HFF-Myc (cell line): ENCODE data around the gene DPPA3.
"Not testable (repeated sequence)": the region's sequence is repeated elsewhere in the genome, so short reads cannot be mapped to it uniquely, and the experiment has no call there.

Experiments used
- DNase-seq: peaks from one replicate; pipeline ENCODE4 v3.0.0-alpha.2; 2011; ENCODE audit warnings: low read depth; ENCODE audit errors: extremely low read depth
- H3K4me3 ChIP-seq: replicated peaks from 2 replicates; pipeline ENCODE4 v1.5.1; 2011; ENCODE audit warnings: low read depth, mild to moderate bottlenecking, control low read depth, low read length
- TF ChIP-seq, protein P1 (sequence below): IDR thresholded peaks from 2 replicates; pipeline ENCODE4 v1.5.1; 2012; ENCODE audit warnings: mild to moderate bottlenecking, low read depth, low read length, control low read depth; ENCODE audit errors: missing control alignments

The DPPA3 gene

DNA sequence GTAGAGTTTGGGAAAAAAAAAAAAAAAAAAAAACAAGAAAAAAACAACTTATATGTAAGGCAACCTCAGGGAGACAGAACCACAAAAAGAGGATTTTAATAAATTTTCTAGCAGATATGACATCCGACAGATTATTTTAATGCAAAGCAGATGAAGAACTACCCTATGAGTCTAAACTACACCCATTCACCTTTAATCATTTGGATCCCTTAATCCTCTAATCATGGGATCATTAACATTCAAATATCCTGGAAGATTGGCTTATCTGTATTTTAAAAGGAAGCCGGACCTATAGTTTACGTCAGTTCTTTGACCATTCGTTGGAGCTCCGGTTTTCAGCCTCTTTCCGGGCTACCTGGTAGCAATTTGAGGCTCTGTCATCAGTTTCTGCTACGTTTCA, at the start of gene DPPA3:
Gene DPPA3, plus strand, starts transcription at position 301 of the 400 bp plus-strand sequence. CDS start 138 bp downstream, outside the sequence.
- DNase-seq: no peak
- TF ChIP-seq, protein P1, sequence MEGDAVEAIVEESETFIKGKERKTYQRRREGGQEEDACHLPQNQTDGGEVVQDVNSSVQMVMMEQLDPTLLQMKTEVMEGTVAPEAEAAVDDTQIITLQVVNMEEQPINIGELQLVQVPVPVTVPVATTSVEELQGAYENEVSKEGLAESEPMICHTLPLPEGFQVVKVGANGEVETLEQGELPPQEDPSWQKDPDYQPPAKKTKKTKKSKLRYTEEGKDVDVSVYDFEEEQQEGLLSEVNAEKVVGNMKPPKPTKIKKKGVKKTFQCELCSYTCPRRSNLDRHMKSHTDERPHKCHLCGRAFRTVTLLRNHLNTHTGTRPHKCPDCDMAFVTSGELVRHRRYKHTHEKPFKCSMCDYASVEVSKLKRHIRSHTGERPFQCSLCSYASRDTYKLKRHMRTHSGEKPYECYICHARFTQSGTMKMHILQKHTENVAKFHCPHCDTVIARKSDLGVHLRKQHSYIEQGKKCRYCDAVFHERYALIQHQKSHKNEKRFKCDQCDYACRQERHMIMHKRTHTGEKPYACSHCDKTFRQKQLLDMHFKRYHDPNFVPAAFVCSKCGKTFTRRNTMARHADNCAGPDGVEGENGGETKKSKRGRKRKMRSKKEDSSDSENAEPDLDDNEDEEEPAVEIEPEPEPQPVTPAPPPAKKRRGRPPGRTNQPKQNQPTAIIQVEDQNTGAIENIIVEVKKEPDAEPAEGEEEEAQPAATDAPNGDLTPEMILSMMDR: no peak
- H3K4me3 ChIP-seq: no peak within 1 kb of the TSS

DNA sequence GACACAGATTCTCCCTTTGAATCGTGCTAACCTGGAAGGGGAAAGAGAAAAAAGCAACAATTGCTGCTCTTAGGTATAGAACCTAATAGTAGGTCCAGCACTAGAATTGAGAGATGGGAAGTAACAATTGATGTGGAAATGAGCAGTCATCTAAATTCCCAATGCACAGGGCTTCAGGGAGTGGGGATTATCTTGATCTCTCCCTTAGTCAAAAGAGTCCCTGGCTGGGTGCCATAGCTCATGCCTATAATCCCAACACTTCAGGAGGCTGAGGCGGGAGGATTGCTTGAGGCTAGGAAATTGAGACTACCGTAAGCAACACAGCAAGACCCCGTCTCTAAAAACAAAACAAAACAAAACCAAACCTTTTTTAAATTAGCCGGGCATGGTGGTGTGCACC, 49.5 kb upstream of the DPPA3 start:
- no peak for DNase-seq
- TF ChIP-seq, protein P1: no peak
- H3K4me3 ChIP-seq: no peak overlapping the region

DNA sequence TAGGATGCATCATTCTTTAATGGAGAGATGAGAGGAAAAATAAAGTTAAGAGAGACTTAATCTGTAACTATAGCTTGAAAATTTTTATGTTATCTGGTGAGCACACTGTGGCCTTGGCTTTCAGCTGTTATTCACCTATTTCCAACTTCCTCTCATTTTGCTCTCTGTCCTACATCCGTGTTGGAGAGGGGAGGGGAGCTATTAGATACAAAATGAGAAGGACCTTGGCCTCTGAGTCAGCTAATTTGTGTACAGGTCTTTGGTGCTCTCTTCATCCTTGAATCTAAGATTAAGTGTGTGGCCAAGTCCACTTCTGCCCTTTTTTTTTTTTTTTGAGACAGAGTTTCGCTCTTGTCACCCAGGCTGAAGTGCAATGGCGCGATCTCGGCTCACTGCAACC, 44.6 kb upstream of the DPPA3 start:
- H3K4me3 ChIP-seq: no peak overlapping the region
- TF ChIP-seq, protein P1: no peak
- no peak for DNase-seq

DNA sequence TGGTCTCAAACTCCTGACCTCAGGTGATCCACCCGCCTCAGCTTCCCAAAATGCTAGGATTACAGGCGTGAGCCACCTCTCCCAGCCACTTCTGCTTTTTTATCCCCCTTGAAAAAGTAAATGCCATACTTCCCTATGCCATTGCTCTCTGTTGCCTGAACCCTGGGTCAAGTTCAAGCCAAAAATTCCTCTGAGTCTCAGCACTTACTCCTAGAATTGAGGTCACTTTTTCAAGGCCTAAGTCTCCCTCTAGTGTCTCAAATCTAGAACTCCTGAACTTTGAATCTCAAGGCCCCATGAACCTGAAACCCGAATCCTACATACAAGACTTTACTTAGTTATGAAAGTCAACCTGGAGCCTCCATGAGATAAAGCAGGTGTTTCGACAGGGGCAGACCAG, 44.1 kb upstream of the DPPA3 start:
- H3K4me3 ChIP-seq: no peak overlapping the region
- TF ChIP-seq, protein P1: peak; percentile 34
- no peak for DNase-seq

DNA sequence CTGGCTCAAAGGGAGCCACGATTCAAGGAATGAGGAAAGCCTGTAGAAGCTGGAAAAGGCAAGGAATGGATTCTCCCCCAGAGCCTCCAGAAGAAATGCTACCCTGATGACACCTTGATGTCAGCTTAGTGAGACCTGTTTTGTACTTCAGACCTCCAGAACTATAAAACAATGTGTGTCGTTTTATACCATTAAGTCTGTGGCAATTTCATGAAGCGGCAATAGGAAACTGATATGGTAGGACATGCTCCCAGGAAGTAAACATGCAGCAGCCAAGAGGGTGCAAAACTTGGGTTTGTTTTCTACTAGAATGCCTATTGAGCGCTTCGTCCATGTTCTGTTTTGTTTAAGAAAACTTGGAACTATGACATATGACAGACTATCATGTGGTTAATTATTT, 43.1 kb upstream of the DPPA3 start:
- no peak overlapping the region for H3K4me3 ChIP-seq

DNA sequence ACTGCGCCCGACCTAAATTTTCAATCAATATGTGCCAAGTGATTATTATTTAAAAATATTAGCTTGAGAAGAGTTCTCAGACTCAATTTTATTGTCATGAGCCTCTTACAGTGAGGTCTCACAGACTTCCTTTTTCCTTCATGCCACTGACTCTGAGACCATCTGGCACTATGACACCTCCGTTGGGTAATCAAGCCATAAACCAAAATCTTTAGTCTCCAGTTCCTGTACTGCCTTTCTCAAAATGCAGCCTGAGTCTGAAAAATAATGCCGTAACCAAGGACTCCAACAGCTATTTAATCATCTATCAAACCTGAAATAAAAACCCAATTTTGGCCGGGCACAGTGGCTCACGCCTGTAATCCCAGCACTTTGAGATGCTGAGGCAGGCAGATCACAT, 35.8 kb upstream of the DPPA3 start:
- not testable (repeated sequence) for DNase-seq, H3K4me3 ChIP-seq

More for the DNA sequence above, 43.1 kb upstream of the DPPA3 start:
- TF ChIP-seq, protein P1: no peak
- no peak for DNase-seq

DNA sequence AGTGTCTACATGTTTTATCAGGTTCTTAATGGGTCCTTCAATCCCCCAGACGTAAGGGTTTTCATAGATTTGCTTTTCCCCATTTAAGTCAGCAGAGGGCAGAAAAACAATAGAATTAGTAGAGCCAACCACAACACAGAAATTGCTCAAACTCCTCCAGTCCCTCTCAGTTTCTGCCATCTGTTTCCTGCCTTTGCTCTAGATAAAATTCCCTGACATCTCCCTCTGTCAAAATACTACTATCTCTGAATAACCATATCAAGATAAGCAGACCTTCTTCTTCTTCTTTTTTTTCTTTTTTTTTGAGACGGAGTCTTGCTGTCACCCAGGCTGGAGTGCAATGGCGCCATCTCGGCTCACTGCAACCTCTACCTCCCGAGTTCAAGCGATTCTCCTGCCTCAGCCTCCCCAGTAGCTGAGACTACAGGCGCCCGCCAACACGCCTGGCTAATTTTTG, 33.8 kb upstream of the DPPA3 start:
- H3K4me3 ChIP-seq, DNase-seq: not testable (repeated sequence)

DNA sequence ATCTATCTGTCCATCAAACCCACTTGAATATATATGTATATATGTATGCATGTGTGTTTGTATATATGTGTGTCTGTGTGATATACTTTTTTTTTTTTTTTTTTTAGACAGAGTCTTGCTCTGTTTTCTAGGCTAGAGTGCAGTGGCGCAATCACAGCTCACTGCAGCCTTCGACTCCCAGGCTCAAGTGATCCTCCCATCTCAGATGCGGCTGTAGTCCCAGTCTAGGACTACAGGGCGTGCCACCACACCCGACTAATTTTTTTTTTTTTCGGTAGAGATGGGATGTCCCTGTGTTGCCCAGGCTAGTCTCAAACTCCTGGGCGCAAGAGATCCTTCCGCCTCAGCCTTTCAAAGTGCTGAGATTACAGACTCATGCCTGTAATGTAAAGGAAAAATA, 32.5 kb upstream of the DPPA3 start:
- H3K4me3 ChIP-seq: no peak overlapping the region
- DNase-seq: no peak
- TF ChIP-seq, protein P1: no peak
